GM19193 (cell line): ENCODE data around the gene TBXAS1.

Experiments used
- POLR2A ChIP-seq: IDR thresholded peaks from 4 replicates; pipeline ENCODE4 v1.6.1; 2011; ENCODE audit not compliant: insufficient read depth, insufficient read length; ENCODE audit errors: extremely low read depth

The TBXAS1 gene

DNA sequence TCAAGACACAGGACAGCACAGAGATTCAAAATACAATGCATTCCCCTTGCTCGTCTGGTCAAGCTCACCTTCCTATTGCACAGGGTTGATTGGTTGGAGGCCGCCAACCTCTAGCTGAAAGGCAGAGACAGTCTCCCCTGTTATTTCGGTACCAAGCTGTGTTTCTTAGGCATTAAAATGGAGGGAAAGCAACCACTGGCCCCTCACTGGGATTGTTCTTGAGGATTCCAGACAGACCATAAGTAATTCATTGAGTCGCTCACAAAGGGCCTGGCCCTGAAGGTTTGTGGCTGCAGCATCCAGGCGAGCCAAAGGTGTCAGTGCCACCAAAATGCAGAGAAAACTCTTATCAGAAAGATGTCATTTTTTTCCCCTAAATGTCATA, 152.4 kb downstream of the TBXAS1 start:
- TF ChIP-seq POLR2A: no peak

DNA sequence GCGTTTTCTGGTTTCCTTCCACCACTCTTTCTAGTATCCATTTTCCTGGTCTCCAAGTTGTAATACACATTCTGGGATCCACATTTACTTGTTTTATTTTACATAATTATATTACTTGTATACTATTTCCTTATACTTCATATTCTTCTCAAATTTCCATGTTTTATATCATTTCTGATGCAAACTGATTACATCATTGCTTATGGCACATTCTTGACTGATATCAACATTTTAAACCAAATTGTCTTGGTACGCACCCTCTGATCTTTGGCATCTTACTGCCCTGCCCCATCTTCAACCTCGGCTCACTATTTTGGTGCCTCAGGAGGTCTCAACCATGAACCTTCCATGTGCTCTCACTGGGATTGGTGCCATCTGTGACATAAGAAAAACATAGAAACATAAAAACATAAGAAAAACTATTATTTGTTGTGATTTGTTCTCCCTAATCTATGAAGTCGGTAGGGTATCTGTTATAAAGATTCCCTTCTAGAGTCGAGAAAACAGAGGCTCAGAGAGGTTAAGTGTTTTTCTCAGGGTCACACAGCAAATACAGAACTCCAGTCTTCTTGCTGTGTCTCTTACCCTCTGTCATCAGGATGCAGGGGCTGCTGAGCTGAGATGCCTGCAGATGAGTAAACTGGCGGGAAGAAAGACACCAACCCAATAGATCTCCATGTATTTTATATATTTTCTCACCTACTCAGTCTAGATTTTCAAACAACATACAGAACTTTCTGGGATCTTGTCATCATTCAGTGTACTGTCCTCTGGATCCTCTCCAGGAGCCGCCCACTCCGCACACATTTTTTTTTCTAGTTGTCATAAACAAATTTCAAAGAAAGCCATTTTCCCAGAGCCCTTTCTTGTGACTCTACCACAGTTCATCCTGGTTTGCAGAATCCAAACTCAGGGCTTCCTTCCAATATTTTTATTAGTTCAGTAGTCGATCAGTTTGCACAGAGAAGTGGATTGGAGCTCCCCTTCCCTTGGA, 154.2 kb downstream of the TBXAS1 start:
- TF ChIP-seq POLR2A: no peak

DNA sequence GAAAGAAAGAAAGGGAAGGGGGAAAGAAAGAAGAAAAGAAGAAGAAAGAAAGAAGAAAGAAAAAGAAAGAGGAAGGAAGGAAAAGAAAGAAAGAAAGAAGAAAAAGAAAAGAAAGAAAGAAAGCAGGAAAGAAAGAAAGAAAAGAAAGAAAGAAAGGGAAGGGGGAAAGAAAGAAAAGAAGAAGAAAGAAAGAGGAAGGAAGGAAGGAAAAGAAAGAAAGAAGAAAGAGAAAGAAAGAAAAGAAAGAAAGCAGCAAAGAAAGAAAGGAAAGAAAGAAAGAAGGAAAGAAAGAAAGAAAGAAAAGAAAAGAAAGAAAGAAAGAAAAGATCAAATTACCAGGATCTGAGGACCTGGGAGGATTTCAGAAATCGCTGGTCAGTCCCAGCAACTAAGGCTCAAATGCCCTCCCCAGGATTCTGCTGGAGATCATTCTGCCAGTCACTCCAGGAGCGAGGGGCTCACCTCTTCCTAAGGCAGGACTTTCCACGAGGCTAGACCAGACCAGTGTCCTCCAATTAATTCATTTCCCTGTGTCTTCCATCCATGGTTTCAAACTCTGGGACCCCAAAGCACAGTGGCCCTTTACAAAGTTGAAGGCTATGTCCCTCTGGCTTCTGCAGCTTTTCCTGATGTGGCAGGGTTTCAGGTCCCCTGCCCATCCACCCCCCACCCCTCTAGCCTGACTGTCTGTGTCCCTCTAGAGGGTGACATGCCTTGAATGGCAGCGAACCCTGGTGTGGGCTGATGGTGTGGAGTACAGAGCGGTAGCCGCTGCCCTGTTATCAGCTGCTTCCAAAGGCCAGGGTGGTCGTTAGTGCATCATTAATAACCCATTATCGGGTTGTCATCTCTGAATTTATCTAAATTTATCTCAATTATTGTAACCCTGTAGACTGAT, 155.8 kb downstream of the TBXAS1 start:
- no peak for TF ChIP-seq POLR2A

- no peak for TF ChIP-seq POLR2A
These were observed 156.7 kb downstream of the TBXAS1 start for GRCh38 chr7:139985811-139986210.

GRCh38 chr7:139987691-139988516, 158.8 kb downstream of the TBXAS1 start:
- no peak for TF ChIP-seq POLR2A

- no peak for TF ChIP-seq POLR2A
These were observed 160.5 kb downstream of the TBXAS1 start for GRCh38 chr7:139989366-139990141.

DNA sequence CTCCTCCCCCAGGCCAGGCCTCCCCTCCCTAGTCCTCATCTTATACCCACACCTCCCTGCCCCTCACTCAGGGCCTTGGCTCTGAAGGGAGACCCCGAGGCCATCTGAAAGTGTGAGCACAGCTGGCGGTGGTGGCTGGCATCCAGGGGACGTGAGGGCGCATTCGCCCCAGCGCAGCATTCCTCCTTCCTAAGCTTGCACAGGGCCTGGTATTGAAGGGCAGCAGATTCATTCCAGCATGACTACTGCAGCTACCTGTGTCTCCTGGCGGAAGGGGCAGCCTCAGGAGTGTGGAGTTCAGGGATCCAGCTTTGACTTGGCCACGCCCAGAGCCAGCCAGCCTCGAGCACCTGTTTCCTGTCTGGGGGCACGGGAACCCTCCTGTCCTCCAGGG, 161.1 kb downstream of the TBXAS1 start:
- TF ChIP-seq POLR2A: no peak

DNA sequence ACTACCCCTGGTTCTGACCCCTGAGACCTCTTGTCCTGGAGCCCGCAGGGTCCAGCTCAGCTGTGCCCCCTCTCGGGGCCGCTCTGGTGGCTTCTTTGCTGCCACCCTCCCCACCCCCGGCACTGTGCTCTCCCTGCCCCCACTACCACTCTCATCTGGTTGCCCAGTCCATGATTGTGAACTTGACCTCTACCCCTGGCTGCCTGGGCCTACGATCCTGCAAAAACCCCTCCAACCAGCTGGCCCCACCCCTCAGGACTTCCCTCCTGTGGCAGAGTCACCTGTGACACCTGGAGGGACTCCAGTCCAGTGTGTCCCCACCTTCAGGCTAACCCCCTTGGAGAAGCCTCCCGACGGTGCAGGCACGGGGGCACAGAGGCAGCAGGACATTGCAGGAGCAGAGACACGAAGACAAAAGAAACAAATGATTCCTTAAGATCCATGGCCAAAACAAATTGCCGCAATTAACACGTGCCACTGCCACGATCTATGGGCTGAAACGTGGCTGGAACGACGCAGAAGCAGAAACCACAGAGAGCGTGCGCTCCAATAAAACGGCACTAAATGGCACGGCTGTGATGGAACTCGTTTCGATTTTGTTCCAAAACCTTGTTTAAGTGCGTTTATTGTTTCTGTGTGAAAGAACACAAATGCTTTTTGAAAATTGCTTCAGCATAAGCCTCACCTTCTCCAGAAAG, 161.7 kb downstream of the TBXAS1 start:
- no peak for TF ChIP-seq POLR2A

GRCh38 chr7:139991269-139991666, 162.2 kb downstream of the TBXAS1 start:
- TF ChIP-seq POLR2A: no peak

DNA sequence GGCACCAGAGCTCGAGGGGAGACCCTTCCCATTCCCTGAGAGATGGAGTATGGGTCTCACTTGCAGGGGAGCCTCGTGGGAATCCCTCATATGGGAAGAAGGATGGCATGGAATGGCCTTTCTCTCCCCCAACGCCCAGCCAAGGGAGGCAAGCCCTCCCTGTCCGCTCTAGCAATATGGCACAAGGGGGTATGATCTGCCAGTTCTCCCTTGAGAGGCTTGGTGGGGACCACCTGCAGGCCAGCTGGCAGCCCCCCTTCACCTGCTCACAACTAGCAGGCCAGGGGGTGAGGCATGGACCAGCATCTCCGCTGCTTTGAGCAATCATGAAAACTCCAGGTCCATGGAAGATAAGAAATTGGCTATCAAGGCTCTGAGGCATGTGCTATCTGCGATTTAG, 162.8 kb downstream of the TBXAS1 start:
- TF ChIP-seq POLR2A: no peak

- TF ChIP-seq POLR2A: no peak
These were observed 163.4 kb downstream of the TBXAS1 start for GRCh38 chr7:139992353-139993044.

GRCh38 chr7:139993169-139993568, 164.1 kb downstream of the TBXAS1 start:
- no peak for TF ChIP-seq POLR2A

- TF ChIP-seq POLR2A: no peak
These were observed 164.5 kb downstream of the TBXAS1 start for GRCh38 chr7:139993592-139993991.

- no peak for TF ChIP-seq POLR2A
These were observed 165.3 kb downstream of the TBXAS1 start for GRCh38 chr7:139994356-139994755.
